ENCODE results near the gene JMJD1C. TPM values are rescaled to one million over a fixed set of nuclear protein-coding genes. Genes with fewer than 3 reads are reported as not detected.

Gene JMJD1C
- total and polyA plus RNA-seq, 8 donors: 25.6 to 56.9 (median 36.7) TPM

DNA sequence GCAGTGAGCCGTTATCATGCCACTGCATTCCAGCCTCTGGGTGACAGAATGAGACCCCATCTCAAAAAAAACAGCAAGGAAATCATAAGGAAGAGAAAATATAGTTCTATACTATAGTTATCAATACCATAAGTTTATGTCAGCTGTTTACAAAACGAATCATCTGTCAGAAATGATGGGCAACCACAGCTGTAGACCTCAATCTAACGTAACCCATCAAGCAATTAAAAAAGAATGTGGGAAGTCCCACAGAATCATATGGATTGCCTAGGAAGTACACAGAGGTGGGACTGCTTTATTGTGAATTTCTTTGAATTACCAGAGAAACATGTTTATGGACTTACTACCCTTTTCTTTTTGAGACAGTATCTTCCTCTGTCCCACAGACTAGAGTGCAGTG, 325.7 kb downstream of the JMJD1C start:
- ATAC-seq (no peak), DNase-seq (no peak)
- H3K27ac ChIP-seq: no peak overlapping the region

DNA sequence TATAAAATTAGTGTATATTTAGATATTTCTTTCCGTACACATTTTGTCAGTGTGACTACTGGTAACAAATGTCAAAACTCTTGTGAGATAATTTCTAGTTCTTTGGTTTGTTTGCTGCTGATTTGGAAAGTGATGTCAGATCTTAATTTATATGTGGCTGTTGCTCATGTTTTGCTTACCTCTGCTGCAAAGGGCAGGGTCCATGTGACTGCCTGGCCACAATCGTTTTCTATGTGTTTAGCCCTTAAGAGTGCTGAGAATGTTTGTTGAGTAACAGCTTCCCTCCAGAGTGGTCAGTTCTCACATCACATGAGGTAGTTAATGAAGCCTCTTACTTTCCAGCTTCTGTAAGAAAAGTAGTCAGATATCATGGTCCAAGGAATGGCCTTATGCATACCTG, 328.5 kb downstream of the JMJD1C start:
- Histone ChIP-seq H3K9me3 (no peaks in the 10 kb centered on the region), H3K36me3 (no peaks in the 10 kb centered on the region), H3K27me3 (no peaks in the 10 kb centered on the region), H3K27ac (no peak overlapping the region), H3K4me3 (no peak overlapping the region), H3K4me1 (peaks cover 4 to 16% (median 7%) of the 10 kb centered on the region in 3 donors)
- FAIRE-seq: no peak
- intact Hi-C loops (cut with DNase I): no loop called here
- 45 to 46% methylated on average over 2 of the region's 2 CpGs for WGBS, 2 donors
- TF ChIP-seq, protein P1, sequence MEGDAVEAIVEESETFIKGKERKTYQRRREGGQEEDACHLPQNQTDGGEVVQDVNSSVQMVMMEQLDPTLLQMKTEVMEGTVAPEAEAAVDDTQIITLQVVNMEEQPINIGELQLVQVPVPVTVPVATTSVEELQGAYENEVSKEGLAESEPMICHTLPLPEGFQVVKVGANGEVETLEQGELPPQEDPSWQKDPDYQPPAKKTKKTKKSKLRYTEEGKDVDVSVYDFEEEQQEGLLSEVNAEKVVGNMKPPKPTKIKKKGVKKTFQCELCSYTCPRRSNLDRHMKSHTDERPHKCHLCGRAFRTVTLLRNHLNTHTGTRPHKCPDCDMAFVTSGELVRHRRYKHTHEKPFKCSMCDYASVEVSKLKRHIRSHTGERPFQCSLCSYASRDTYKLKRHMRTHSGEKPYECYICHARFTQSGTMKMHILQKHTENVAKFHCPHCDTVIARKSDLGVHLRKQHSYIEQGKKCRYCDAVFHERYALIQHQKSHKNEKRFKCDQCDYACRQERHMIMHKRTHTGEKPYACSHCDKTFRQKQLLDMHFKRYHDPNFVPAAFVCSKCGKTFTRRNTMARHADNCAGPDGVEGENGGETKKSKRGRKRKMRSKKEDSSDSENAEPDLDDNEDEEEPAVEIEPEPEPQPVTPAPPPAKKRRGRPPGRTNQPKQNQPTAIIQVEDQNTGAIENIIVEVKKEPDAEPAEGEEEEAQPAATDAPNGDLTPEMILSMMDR (IDR thresholded peaks at IDR 0.05): no peak
- DNase-seq: no peak
- ATAC-seq: no peak

More for the DNA sequence above, 325.7 kb downstream of the JMJD1C start:
- TF ChIP-seq, protein P1 (IDR thresholded peaks at IDR 0.05): no peak
- no peak overlapping the region for H3K4me3 ChIP-seq
- no peaks in the 10 kb centered on the region for H3K9me3 ChIP-seq
- no peaks in the 10 kb centered on the region for H3K27me3 ChIP-seq
- intact Hi-C loops (cut with DNase I): no loop called here
- no peak for FAIRE-seq
- WGBS, 2 donors: 77 to 80% methylated on average over 3 of the region's 3 CpGs
- H3K36me3 ChIP-seq: no peaks in the 10 kb centered on the region
- H3K4me1 ChIP-seq: peaks cover 0 to 11% (median 4%) of the 10 kb centered on the region in 3 donors

DNA sequence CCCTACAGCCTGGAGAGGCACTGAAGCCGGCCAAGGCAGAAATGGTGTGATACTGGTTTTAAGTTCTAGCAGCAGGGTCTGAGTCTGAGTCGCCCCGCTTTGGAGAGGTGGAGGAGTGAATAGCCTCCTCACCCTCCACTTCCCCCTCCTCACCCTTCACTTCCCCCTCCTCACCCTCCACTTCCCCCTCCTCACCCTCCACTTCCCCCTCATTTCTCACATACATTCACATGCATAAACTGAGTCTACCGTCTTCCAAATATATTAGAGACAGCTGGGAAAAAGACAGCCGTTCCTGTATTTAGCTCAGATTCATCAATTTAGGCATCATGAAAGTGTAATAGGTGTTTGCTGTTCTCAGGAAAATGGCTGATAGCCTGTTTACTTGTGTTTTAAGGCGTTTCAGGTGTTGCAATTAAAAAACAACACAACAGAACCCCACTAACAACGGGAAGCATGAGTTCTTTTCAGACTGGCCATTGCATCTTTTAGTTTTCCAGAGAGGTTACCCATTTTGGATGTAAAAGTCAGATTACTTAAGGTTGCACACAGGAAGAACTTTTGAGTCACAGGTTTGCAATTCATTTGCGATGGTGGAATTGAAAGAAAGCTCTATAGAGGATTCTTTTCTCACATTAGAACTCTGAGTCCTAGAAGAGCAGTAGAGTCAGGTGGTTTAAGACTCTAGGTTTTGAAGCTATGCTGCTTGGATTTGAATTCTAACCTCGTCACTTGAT, 331.8 kb downstream of the JMJD1C start:
- ATAC-seq (no peak), FAIRE-seq (no peak), DNase-seq (no peak)
- peak overlapping the region; percentile 75 to 95 (median 88) for H3K27ac ChIP-seq
- H3K27me3 ChIP-seq: no peaks in the 10 kb centered on the region
- H3K4me1 ChIP-seq: peaks cover 4 to 16% (median 7%) of the 10 kb centered on the region in 3 donors
- no peaks in the 10 kb centered on the region for H3K9me3 ChIP-seq
- WGBS, 2 donors: 4 to 7% methylated on average over 9 of the region's 9 CpGs
- no peaks in the 10 kb centered on the region for H3K36me3 ChIP-seq
- peak overlapping the region; percentile 42 to 89 (median 72) for H3K4me3 ChIP-seq
- TF ChIP-seq, protein P1 (IDR thresholded peaks at IDR 0.05): no peak
- intact Hi-C loops (cut with DNase I): no loop called here

DNA sequence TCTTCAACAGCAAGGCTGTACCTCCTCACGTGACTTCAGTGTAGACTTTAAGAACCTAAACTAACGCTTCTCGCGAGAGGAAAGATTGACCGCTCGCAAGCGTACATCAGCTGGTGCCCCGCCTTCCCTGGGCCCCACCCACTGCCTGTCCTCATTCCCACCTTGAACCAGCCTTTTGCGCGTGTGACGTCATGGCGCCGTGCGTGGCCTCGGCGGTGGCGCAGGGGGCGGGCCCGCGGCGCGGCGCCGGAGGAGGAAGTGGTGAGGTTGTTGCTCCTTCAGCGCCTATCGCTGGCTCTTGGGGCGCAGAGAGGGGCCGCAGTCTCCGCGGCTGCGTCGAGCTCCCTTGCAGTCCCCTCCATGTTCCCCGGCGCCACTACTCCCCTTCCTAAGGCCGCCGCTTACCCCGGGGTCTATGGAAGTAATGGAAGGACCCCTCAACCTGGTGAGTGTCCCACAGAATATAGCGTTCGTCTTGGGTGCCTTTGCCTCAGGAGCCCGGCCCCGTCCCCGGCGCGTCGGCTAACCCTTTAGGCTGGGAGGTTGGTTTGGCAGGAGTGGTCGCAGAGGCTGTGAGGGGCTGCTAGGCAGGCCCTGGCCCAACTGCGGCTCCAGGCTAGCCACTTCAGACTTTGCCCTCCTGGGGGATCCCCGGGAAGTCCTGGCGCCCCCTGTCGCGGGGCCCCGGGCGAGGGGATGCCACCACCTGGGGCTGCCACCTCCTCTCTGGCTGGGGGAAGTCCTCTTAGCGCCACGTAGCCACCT, 332.5 kb downstream of the JMJD1C start, which contains the start of gene NRBF2:
NRBF2 (plus strand) TSS at position 273 of the 765 bp plus-strand sequence; CDS start at position 416, 143 bp downstream.
- H3K4me1 ChIP-seq: peaks cover 4 to 16% (median 7%) of the 10 kb centered on the region in 3 donors
- 0 to 1% methylated on average over 54 to 55 of the region's 55 CpGs for WGBS, 2 donors
- DNase-seq: peak; percentile 97 to 98 (median 98)
- intact Hi-C loops (cut with DNase I): no loop called here
- TF ChIP-seq, protein P1 (IDR thresholded peaks at IDR 0.05): no peak
- ATAC-seq: peak; percentile 98 to 100 (median 100)
- H3K9me3 ChIP-seq: no peaks in the 10 kb centered on the region
- no peak for FAIRE-seq
- H3K27me3 ChIP-seq: no peaks in the 10 kb centered on the region
- H3K27ac ChIP-seq: peak within 1 kb of the TSS; percentile 75 to 95 (median 88)
- H3K36me3 ChIP-seq: no peaks in the 10 kb centered on the region
- peak within 1 kb of the TSS; percentile 42 to 89 (median 72) for H3K4me3 ChIP-seq

All from pancreas (tissue), 10 donors.